A673 (cell line): ENCODE measurements around the gene CDKL5. TPM values are rescaled to one million over a fixed set of nuclear protein-coding genes. Genes with fewer than 3 reads are reported as not detected.
A peak's percentile ranks its signal among the peaks of the same experiment; 100 is the strongest.

Experiments used
- BruUV-seq: library from RNA; stranded (reverse); fragments of 400-500 nt; replicated peaks from 2 replicates; lab custom pipeline; 2021; lab: Mats Ljungman, UMichigan
- CTCF ChIA-PET: fragments of 300-600 bp; sonication (Branson Sonifier 250); formaldehyde crosslinking; loops from one replicate; lab custom pipeline; 2022; ENCODE audit warnings: antibody characterized with exemption; lab: Charles Lee
- POLR2A ChIA-PET: fragments of 300-600 bp; sonication (Branson Sonifier 250); formaldehyde crosslinking; loops from one replicate; lab custom pipeline; 2022; ENCODE audit warnings: antibody characterized with exemption; ENCODE audit not compliant: low non-redundant PET; lab: Charles Lee
- DNase-seq: peaks from one replicate; pipeline ENCODE4 v3.0.0-alpha.2; 2015; ENCODE audit warnings: low spot score
- H3K27ac ChIP-seq: fragments of 200-600 bp; sonication (generic); 2 replicates; pipeline ENCODE4 v1.5.1; 2016; ENCODE audit warnings: mixed run types, low read depth, mild to moderate bottlenecking, mixed read lengths, antibody characterized with exemption, low read length; ENCODE audit not compliant: poor library complexity, severe bottlenecking
- H3K27me3 ChIP-seq: fragments of 200-600 bp; sonication (generic); replicated peaks from 2 replicates; pipeline ENCODE4 v1.6.1; 2017; ENCODE audit warnings: mixed run types, low read depth, mild to moderate bottlenecking, mixed read lengths, antibody characterized with exemption, low read length; ENCODE audit not compliant: insufficient read depth, poor library complexity
- H3K36me3 ChIP-seq: fragments of 200-600 bp; sonication (generic); 2 replicates; pipeline ENCODE4 v1.6.1; 2016; ENCODE audit warnings: mixed run types, mild to moderate bottlenecking, mixed read lengths, antibody characterized with exemption, low read length; ENCODE audit not compliant: insufficient read depth, poor library complexity, severe bottlenecking
- H3K4me1 ChIP-seq: fragments of 200-600 bp; sonication (generic); 2 replicates; pipeline ENCODE4 v1.6.1; 2017; ENCODE audit warnings: mixed run types, mild to moderate bottlenecking, mixed read lengths, antibody characterized with exemption, low read length; ENCODE audit not compliant: insufficient read depth, poor library complexity, severe bottlenecking
- H3K4me3 ChIP-seq: fragments of 200-600 bp; sonication (generic); 2 replicates; pipeline ENCODE4 v1.5.1; 2016; ENCODE audit warnings: low read depth, mixed run types, mild to moderate bottlenecking, mixed read lengths, low read length; ENCODE audit not compliant: poor library complexity, severe bottlenecking
- H3K9me3 ChIP-seq: fragments of 200-600 bp; sonication (generic); 2 replicates; pipeline ENCODE4 v1.6.1; 2016; ENCODE audit warnings: mixed run types, low read depth, mild to moderate bottlenecking, mixed read lengths, antibody characterized with exemption, low read length; ENCODE audit not compliant: poor library complexity, severe bottlenecking
- EZH2 ChIP-seq: fragments of 200-600 bp; sonication (generic); IDR thresholded peaks from 2 replicates; pipeline ENCODE4 v1.6.1; 2017; ENCODE audit warnings: borderline replicate concordance, low read depth, mild to moderate bottlenecking, mixed read lengths, antibody characterized with exemption, low read length; ENCODE audit not compliant: poor library complexity, severe bottlenecking
- intact Hi-C: fragments of 100-400 bp; cut with micrococcal nuclease; formaldehyde crosslinking; loops from one replicate; pipeline ENCODE4 v1.10.0; 2022; ENCODE audit not compliant: unreplicated experiment
- total RNA-seq: library from RNA; stranded (reverse); gene quantifications from 2 replicates; pipeline ENCODE4 v1.2.3, GENCODE V29; 2021
- TF ChIP-seq, protein P1 (sequence below): fragments of 300-800, 200-600 bp; sonication (generic); conservative IDR thresholded peaks from 2 replicates; pipeline ENCODE4 v1.5.1; 2017; ENCODE audit warnings: low read depth, mild to moderate bottlenecking, antibody characterized with exemption, low read length, moderate library complexity, mixed read lengths

Gene CDKL5
- total RNA-seq, 1 experiment from 2014 or later: 7.5 TPM

DNA sequence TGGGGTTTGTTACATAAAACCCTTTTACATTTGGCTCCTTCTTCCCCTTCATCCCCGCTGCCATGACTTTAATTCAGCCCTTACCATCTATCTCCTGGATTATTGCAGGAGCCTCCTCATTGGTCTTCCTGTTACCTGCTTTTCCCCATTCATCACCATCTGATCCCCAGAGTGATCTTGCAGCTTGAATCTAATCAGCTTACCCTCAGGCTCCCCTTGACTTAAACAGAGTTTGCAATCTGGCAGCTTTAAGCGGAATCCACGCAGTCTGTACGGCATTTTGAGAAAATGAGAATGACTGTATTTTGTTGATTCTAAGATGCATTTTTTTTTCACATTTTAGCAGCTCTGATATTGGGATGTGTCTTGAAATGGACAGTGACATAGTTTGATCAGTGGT, 267.1 kb downstream of the CDKL5 start:
- Histone ChIP-seq H3K36me3 (no peaks in the 10 kb centered on the region), H3K9me3 (no peaks in the 10 kb centered on the region), H3K27me3 (peaks cover 6% of the 10 kb centered on the region), H3K4me3 (no peak overlapping the region), H3K4me1 (no peaks in the 10 kb centered on the region), H3K27ac (no peak overlapping the region)
- no peak for DNase-seq
- ChIA-PET POLR2A (no interaction called here), CTCF (no interaction called here)
- no TSS peak for BruUV-seq
- no peak for TF ChIP-seq EZH2
- TF ChIP-seq, protein P1, sequence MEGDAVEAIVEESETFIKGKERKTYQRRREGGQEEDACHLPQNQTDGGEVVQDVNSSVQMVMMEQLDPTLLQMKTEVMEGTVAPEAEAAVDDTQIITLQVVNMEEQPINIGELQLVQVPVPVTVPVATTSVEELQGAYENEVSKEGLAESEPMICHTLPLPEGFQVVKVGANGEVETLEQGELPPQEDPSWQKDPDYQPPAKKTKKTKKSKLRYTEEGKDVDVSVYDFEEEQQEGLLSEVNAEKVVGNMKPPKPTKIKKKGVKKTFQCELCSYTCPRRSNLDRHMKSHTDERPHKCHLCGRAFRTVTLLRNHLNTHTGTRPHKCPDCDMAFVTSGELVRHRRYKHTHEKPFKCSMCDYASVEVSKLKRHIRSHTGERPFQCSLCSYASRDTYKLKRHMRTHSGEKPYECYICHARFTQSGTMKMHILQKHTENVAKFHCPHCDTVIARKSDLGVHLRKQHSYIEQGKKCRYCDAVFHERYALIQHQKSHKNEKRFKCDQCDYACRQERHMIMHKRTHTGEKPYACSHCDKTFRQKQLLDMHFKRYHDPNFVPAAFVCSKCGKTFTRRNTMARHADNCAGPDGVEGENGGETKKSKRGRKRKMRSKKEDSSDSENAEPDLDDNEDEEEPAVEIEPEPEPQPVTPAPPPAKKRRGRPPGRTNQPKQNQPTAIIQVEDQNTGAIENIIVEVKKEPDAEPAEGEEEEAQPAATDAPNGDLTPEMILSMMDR: no peak
- intact Hi-C loops: no loop called here

DNA sequence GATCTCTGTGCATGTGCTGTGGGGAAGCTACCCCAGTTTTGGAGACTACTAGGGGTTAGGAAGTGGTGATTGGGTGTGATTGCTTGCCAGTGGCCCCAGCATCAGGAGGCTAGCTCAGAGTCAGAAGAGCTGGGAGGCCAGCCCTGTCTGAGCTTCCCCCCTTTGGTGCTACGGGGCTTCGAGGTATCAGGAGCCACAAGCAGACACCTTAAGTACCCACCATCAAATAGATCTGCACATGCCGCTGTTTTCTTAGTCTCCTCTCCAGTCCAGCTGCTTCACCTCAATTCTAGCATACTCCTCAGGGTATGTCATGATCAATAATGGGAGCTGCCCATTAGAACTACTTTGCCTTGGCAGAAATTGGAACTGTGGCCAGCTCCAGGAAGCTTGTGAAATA, 271.2 kb downstream of the CDKL5 start:
- POLR2A ChIA-PET: no interaction called here
- intact Hi-C loops: no loop called here
- BruUV-seq: no TSS peak
- H3K9me3 ChIP-seq: no peaks in the 10 kb centered on the region
- CTCF ChIA-PET: no interaction called here
- H3K4me1 ChIP-seq: no peaks in the 10 kb centered on the region
- H3K27me3 ChIP-seq: peaks cover 6% of the 10 kb centered on the region
- DNase-seq: no peak
- H3K4me3 ChIP-seq: no peak overlapping the region
- no peak for TF ChIP-seq EZH2
- TF ChIP-seq, protein P1: no peak
- no peaks in the 10 kb centered on the region for H3K36me3 ChIP-seq
- no peak overlapping the region for H3K27ac ChIP-seq

GRCh38 chrX:18698737-18699650, 273.6 kb downstream of the CDKL5 start:
- BruUV-seq: no TSS peak
- ChIA-PET CTCF (no interaction called here), POLR2A (no interaction called here)
- H3K4me3 ChIP-seq: no peak overlapping the region
- no peaks in the 10 kb centered on the region for H3K4me1 ChIP-seq
- TF ChIP-seq, protein P1: no peak
- TF ChIP-seq EZH2: no peak
- intact Hi-C loops: no loop called here
- no peaks in the 10 kb centered on the region for H3K36me3 ChIP-seq
- no peak overlapping the region for H3K27ac ChIP-seq
- no peaks in the 10 kb centered on the region for H3K9me3 ChIP-seq
- no peaks in the 10 kb centered on the region for H3K27me3 ChIP-seq
- DNase-seq: peak; percentile 56
